ENCODE measurements around the gene MAOB.

Gene MAOB

DNA sequence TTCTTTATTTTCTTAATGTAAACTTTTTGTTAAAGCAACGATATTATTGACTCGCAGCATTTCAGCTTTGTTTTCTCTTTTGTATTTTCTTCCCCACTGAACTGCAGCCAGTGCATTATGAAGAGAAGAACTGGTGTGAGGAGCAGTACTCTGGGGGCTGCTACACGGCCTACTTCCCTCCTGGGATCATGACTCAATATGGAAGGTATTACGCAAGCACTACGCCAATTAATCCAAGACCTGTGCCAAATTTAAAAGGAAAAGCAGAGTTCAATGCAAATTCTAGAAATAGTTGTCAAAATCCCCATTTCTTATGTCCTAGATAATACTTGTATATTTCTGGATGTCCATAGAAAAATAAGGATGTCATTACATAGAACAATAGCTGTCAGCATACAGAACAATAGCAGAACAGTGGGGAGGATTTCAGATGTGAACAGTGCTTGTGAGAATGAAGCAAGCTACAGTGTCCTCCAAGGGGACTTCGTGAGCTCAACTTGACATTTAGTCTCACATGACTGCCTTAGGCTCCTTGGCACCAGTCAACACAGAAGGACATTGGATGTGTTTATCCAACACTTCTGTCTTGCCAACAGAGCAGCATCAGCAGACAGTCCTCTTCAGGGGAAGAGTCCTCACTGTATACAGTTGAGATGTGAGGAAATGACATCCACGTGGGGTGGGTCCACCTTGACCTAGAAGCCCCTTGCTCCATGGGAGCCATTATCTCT is 140.2 kb downstream of the MAOB start:
- no peak for DNase-seq (ENCODE audit: low spot score)

GRCh38 chrX:43735957-43736356 is 146.3 kb downstream of the MAOB start:
- no peak for TF ChIP-seq CTCF (IDR thresholded peaks at IDR 0.05; ENCODE audit: extremely low read depth, missing control alignments)

More for the DNA sequence above, 140.2 kb downstream of the MAOB start:
- no peak for TF ChIP-seq CTCF (IDR thresholded peaks at IDR 0.05; ENCODE audit: extremely low read depth, missing control alignments)

DNA sequence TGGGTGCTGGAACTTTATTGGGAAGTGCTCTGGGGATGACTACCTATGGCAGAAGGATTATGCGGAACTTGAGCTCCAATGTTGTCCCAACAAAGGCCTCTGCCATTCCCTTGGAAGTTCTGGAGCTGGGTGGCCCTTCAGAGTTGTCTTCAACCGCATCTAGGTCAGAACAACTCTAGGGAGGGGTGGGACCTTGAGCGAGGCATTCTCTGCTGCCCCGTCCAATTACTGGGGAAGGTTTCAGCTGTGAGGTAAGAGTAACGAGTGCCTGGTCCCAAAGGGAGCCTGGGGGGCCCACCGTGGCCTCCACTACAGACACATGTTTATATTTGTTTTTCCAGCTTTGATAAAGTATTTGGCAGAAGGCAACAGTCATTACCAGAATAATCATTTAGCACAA is 146.7 kb downstream of the MAOB start:
- DNase-seq (ENCODE audit: low spot score), result no peak

More at GRCh38 chrX:43735957-43736356, 146.3 kb downstream of the MAOB start:
- DNase-seq (ENCODE audit: low spot score), result no peak

GRCh38 chrX:43734444-43734843 is 147.8 kb downstream of the MAOB start:
- TF ChIP-seq CTCF (IDR thresholded peaks at IDR 0.05; ENCODE audit: extremely low read depth, missing control alignments), result no peak
- no peak for DNase-seq (ENCODE audit: low spot score)

More for the DNA sequence above, 146.7 kb downstream of the MAOB start:
- TF ChIP-seq CTCF (IDR thresholded peaks at IDR 0.05; ENCODE audit: extremely low read depth, missing control alignments), result no peak

DNA sequence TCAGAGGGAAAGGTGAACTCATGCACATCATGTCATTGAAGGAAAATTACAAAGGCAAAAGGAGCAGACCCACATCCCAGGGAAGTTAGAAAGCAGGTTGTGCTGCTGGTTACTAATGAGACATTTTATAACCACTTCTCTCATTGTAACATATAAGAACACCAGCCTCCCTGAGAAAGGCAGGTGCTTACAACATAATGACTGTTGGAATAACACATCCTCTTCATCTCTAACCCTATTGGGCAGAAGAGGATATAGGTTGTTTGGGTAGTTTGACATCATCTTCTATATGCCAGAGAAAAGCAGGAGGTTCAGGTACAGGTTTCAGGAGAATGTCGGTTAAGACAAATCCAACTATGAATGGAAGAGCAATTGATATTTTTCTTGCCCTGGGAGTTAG is 148.6 kb downstream of the MAOB start:
- no peak for DNase-seq (ENCODE audit: low spot score)
- TF ChIP-seq CTCF (IDR thresholded peaks at IDR 0.05; ENCODE audit: extremely low read depth, missing control alignments), result no peak

DNA sequence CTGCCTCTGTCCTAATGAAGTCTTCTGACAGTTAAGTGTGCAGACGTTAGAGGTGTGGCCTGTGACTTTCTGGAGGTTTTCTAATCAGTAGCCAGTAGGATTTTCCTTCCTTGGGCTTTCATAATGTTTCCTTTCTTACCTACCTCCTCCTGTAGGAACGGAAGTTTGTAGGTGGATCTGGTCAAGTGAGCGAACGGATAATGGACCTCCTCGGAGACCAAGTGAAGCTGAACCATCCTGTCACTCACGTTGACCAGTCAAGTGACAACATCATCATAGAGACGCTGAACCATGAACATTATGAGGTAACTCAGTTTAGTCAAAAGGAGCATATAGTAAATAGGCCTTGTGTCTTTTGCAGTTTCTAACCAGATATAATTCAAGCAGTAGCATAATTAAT is 151.2 kb downstream of the MAOB start:
- no peak for DNase-seq (ENCODE audit: low spot score)
- no peak for TF ChIP-seq CTCF (IDR thresholded peaks at IDR 0.05; ENCODE audit: extremely low read depth, missing control alignments)

DNA sequence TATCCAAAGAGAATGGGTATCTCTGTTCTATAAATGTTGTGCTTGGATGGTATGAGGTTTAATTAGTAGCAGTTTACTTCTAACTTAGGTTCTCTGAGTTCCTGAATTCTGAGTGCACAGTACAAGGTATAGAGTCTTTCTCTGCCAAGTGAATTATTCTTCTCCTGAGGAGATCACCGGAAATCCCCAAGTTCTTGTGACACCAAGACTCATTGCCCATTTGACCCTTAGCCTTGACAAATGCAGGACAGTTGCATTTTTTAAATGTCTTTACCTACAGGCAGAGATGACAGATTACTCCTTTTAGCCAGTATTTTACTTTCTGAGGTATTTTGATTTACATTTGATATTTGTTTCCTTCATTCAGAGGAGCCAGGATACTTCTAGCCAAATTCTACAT is 153.3 kb downstream of the MAOB start:
- no peak for TF ChIP-seq CTCF (IDR thresholded peaks at IDR 0.05; ENCODE audit: extremely low read depth, missing control alignments)
- DNase-seq (ENCODE audit: low spot score), result no peak
